ENCODE data around the gene DAZL. TPM values are rescaled to one million over a fixed set of nuclear protein-coding genes. Genes with fewer than 3 reads are reported as not detected.

The DAZL gene
- not detected for total RNA-seq

- Histone ChIP-seq H3K27me3 (no peaks in the 10 kb centered on the region), H3K4me1 (peaks cover 0 to 9% (median 0%) of the 10 kb centered on the region in 4 donors), H3K9me3 (peaks cover 0 to 4% (median 0%) of the 10 kb centered on the region in 4 donors), H3K27ac (no peak within 1 kb of the TSS), H3K36me3 (no peaks in the 10 kb centered on the region), H3K4me3 (no peak within 1 kb of the TSS)
- DNase-seq (ENCODE audit: low spot score in 2 of 2): no peak
- no peak for TF ChIP-seq EP300 (IDR thresholded peaks at IDR 0.05)
- TF ChIP-seq POLR2A (IDR thresholded peaks at IDR 0.05): no peak
- no peak for TF ChIP-seq CTCF (IDR thresholded peaks at IDR 0.05)
- 95 to 97% methylated on average over 57 to 63 of the region's 63 CpGs for WGBS, 2 donors
These were observed at the start of gene DAZL for GRCh38 chr3:16604887-16605602. DAZL (minus strand) TSS chr3:16605423; CDS start chr3:16605205, 218 bp downstream.

GRCh38 chr3:16654976-16655375 is 49.8 kb upstream of the DAZL start:
- 55 to 57% methylated on average over 1 of the region's 1 CpG for WGBS, 2 donors
- Histone ChIP-seq H3K4me1 (no peaks in the 10 kb centered on the region), H3K9me3 (no peaks in the 10 kb centered on the region), H3K36me3 (no peaks in the 10 kb centered on the region), H3K27me3 (no peaks in the 10 kb centered on the region), H3K4me3 (no peak overlapping the region), H3K27ac (no peak overlapping the region)
- no peak for DNase-seq (ENCODE audit: low spot score in 2 of 2)
- TF ChIP-seq EP300 (IDR thresholded peaks at IDR 0.05) (no peak), POLR2A (IDR thresholded peaks at IDR 0.05) (no peak), CTCF (IDR thresholded peaks at IDR 0.05) (no peak)

GRCh38 chr3:16653712-16654111 is 48.5 kb upstream of the DAZL start:
- DNase-seq (ENCODE audit: low spot score in 2 of 2): no peak
- H3K27me3 ChIP-seq: no peaks in the 10 kb centered on the region
- 67 to 83% methylated on average over 4 of the region's 4 CpGs for WGBS, 2 donors
- H3K27ac ChIP-seq: no peak overlapping the region
- no peak overlapping the region for H3K4me3 ChIP-seq
- no peaks in the 10 kb centered on the region for H3K4me1 ChIP-seq
- no peaks in the 10 kb centered on the region for H3K36me3 ChIP-seq
- H3K9me3 ChIP-seq: no peaks in the 10 kb centered on the region
- TF ChIP-seq CTCF (IDR thresholded peaks at IDR 0.05) (no peak), POLR2A (IDR thresholded peaks at IDR 0.05) (no peak), EP300 (IDR thresholded peaks at IDR 0.05) (no peak)

- DNase-seq (ENCODE audit: low spot score in 2 of 2): no peak
- H3K27me3 ChIP-seq: no peaks in the 10 kb centered on the region
- TF ChIP-seq POLR2A (IDR thresholded peaks at IDR 0.05) (no peak), EP300 (IDR thresholded peaks at IDR 0.05) (no peak), CTCF (IDR thresholded peaks at IDR 0.05) (no peak)
- H3K27ac ChIP-seq: no peak overlapping the region
- H3K9me3 ChIP-seq: no peaks in the 10 kb centered on the region
- no peaks in the 10 kb centered on the region for H3K36me3 ChIP-seq
- no peaks in the 10 kb centered on the region for H3K4me1 ChIP-seq
- 66 to 75% methylated on average over 4 of the region's 4 CpGs for WGBS, 2 donors
- no peak overlapping the region for H3K4me3 ChIP-seq
These were observed 42.4 kb upstream of the DAZL start for GRCh38 chr3:16647668-16648067.

- H3K27ac ChIP-seq: no peak overlapping the region
- H3K27me3 ChIP-seq: no peaks in the 10 kb centered on the region
- H3K4me1 ChIP-seq: no peaks in the 10 kb centered on the region
- no peaks in the 10 kb centered on the region for H3K9me3 ChIP-seq
- TF ChIP-seq EP300 (IDR thresholded peaks at IDR 0.05): no peak
- TF ChIP-seq CTCF (IDR thresholded peaks at IDR 0.05): no peak
- TF ChIP-seq POLR2A (IDR thresholded peaks at IDR 0.05): no peak
- 31 to 48% methylated on average over 2 of the region's 2 CpGs for WGBS, 2 donors
- H3K4me3 ChIP-seq: no peak overlapping the region
- H3K36me3 ChIP-seq: no peaks in the 10 kb centered on the region
- no peak for DNase-seq (ENCODE audit: low spot score in 2 of 2)
These were observed 34.6 kb upstream of the DAZL start for GRCh38 chr3:16639806-16640205.
